ENCODE data around the gene STAB2. TPM values are rescaled to one million over a fixed set of nuclear protein-coding genes. Genes with fewer than 3 reads are reported as not detected.

The STAB2 gene
- total RNA-seq, 2 donors from 2014 or later = under 0.01 TPM; not detected in 1

DNA sequence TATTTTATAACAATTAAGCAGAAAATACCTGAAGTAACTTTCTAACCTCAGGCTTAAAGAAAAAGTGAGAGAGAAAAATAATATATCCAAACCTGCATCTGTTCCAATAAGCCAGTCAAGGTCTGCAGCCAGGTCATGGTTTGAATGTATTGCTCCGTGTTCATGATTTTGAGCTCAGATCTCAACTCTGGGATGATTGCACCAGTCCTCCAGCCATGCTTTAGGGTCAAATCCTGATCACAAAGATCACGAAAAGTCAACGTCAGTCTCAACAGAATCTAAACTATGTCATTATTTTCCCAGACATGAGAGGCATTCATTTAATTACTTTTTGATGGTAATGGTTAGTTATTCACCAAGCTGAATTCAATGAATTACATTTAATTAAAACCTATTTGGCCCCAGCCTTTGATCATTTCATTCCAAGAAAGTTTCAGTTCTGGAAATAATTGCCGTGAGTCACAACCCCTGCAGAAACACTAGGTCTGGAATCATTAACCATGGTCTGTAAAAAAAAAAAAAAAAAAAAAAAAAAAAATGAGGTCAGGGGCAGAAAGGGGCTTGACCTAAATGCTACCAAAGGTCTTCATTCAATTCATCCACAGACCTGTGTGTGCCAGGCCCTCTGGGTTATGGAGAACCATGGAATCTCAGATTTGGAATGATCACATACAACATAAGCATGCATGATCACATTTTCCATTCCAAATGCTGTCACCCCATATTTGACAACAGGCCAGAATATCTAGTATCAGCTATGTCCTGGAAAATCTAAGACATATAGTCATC is 198.4 kb downstream of the STAB2 start:
- Histone ChIP-seq H3K27ac (peak overlapping the region in 1 of 4 donors; percentile 16), H3K4me3 (no peak overlapping the region), H3K27me3 (no peaks in the 10 kb centered on the region), H3K9me3 (no peaks in the 10 kb centered on the region), H3K4me1 (peaks cover 21% of the 10 kb centered on the region), H3K36me3 (replicated peaks in 1 of 2; ENCODE audit: insufficient read depth in 1 of 2, low read depth in 2 of 2) (no peaks in the 10 kb centered on the region)
- DNase-seq (no peak), ATAC-seq (peak; percentile 35)
- intact Hi-C loops (cut with DNase I) = loop anchor here (10.0 kb wide), 1 partner anchor 79 kb away; no protein-coding TSS in a partner anchor
- 48 to 63% methylated on average over 4 of the region's 4 CpGs for WGBS, 2 donors
- TF ChIP-seq, protein P1, sequence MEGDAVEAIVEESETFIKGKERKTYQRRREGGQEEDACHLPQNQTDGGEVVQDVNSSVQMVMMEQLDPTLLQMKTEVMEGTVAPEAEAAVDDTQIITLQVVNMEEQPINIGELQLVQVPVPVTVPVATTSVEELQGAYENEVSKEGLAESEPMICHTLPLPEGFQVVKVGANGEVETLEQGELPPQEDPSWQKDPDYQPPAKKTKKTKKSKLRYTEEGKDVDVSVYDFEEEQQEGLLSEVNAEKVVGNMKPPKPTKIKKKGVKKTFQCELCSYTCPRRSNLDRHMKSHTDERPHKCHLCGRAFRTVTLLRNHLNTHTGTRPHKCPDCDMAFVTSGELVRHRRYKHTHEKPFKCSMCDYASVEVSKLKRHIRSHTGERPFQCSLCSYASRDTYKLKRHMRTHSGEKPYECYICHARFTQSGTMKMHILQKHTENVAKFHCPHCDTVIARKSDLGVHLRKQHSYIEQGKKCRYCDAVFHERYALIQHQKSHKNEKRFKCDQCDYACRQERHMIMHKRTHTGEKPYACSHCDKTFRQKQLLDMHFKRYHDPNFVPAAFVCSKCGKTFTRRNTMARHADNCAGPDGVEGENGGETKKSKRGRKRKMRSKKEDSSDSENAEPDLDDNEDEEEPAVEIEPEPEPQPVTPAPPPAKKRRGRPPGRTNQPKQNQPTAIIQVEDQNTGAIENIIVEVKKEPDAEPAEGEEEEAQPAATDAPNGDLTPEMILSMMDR (IDR thresholded peaks at IDR 0.05) = no peak
- no peak for TF ChIP-seq POLR2A (IDR thresholded peaks at IDR 0.05)

DNA sequence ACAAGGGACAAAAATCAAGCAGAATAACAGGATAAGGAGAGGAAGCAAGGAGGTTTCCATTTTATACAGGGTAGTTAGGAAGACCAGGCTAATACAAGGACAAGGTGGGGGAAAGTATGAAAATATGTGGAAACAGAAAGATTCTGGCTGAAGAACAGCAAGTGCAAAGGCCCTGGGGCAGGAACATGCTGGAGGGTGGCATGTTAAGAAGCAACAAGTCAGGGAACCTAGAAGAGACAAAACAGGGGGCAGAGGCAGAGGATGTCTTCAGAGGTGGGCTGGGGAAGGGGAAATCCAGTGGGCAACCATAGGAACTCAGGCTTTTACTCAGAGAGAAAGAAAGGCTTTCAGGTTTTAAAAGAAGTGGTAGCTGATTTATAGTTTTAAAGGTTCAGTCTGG is 199.1 kb downstream of the STAB2 start:
- TF ChIP-seq, protein P1 (IDR thresholded peaks at IDR 0.05) = no peak
- TF ChIP-seq POLR2A (IDR thresholded peaks at IDR 0.05) = no peak
- DNase-seq (no peak), ATAC-seq (no peak)
- H3K36me3 ChIP-seq (replicated peaks in 1 of 2; ENCODE audit: insufficient read depth in 1 of 2, low read depth in 2 of 2) = no peaks in the 10 kb centered on the region
- H3K4me3 ChIP-seq = no peak overlapping the region
- H3K4me1 ChIP-seq = peaks cover 21% of the 10 kb centered on the region
- H3K27me3 ChIP-seq = no peaks in the 10 kb centered on the region
- intact Hi-C loops (cut with DNase I) = loop anchor here (10.0 kb wide), 1 partner anchor 79 kb away; no protein-coding TSS in a partner anchor
- H3K9me3 ChIP-seq = no peaks in the 10 kb centered on the region
- no peak overlapping the region for H3K27ac ChIP-seq

DNA sequence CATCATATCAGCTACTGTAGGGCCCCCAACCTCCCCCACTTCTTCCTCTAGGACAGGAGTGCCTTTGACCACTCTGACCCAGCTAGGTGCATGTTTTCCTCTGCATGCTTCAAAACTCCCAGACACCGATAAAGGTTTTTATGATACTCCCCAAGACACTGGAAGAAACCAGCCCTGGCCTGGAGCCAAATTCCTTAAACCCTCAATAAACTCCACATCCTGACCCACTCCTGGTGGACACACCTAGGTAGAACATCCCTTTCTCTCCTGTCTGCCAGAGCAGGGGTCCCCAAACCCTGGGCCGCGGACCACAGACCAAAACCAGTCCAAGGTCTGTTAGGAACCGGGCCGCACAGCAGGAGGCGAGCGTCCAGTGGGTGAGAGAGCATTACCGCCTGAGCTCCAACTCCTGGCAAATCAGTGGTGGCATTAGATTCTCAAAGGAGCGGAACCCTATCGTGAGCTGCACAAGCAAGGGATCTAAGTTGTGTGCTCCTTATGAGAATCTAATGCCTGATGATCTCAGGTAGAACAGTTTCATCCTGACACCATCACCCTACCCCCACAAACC is 204.4 kb downstream of the STAB2 start:
- Histone ChIP-seq H3K4me1 (no peaks in the 10 kb centered on the region), H3K4me3 (no peak overlapping the region), H3K27ac (no peak overlapping the region), H3K9me3 (no peaks in the 10 kb centered on the region), H3K27me3 (no peaks in the 10 kb centered on the region), H3K36me3 (replicated peaks in 1 of 2; ENCODE audit: insufficient read depth in 1 of 2, low read depth in 2 of 2) (peaks cover 0 to 2% of the 10 kb centered on the region in 2 donors)
- TF ChIP-seq, protein P1 (IDR thresholded peaks at IDR 0.05) = no peak
- TF ChIP-seq POLR2A (IDR thresholded peaks at IDR 0.05) = no peak
- 62 to 97% methylated on average over 2 to 10 of the region's 10 CpGs for WGBS, 2 donors
- DNase-seq = no peak
- intact Hi-C loops (cut with DNase I) = no loop called here
- no peak for ATAC-seq

DNA sequence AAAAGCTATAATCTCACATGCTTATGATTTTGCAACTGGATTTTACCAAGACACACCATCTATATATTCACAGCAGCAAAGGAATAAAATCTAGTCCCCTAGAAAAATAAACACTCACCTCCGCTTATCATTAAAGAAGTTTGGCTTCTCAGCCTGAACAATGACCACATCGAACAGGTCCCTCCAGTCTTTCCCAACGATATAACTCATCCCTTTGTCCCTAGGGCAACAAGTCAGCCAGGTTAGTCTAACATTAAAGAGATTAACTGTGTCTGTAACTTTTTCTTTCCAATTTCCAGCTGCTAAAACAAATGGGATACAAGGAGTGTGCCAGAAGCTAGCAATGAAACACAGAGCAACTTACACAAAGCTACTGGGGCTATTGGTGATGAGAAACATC is 206.0 kb downstream of the STAB2 start:
- peaks cover 0 to 6% of the 10 kb centered on the region in 2 donors for H3K36me3 ChIP-seq (replicated peaks in 1 of 2; ENCODE audit: insufficient read depth in 1 of 2, low read depth in 2 of 2)
- WGBS, 2 donors = 77 to 83% methylated on average over 3 of the region's 3 CpGs

More for the DNA sequence above, 206.0 kb downstream of the STAB2 start:
- no peaks in the 10 kb centered on the region for H3K4me1 ChIP-seq
- intact Hi-C loops (cut with DNase I) = no loop called here
- no peak overlapping the region for H3K27ac ChIP-seq
- H3K27me3 ChIP-seq = no peaks in the 10 kb centered on the region
- DNase-seq (no peak), ATAC-seq (no peak)
- no peaks in the 10 kb centered on the region for H3K9me3 ChIP-seq
- no peak for TF ChIP-seq POLR2A (IDR thresholded peaks at IDR 0.05)
- TF ChIP-seq, protein P1 (IDR thresholded peaks at IDR 0.05) = no peak
- H3K4me3 ChIP-seq = no peak overlapping the region

Data from body of pancreas (tissue), 4 donors.